GM12874 (cell line): ENCODE data around the gene RHEX.

Experiments used
- CTCF ChIP-seq: IDR thresholded peaks from 2 replicates; pipeline ENCODE4 v1.5.1; 2011; ENCODE audit warnings: low read depth, mild to moderate bottlenecking, control low read depth, low read length, moderate library complexity; ENCODE audit not compliant: insufficient read depth

RHEX gene

GRCh38 chr1:206087091-206087490, 34.1 kb downstream of the RHEX start:
- no peak for TF ChIP-seq CTCF

DNA sequence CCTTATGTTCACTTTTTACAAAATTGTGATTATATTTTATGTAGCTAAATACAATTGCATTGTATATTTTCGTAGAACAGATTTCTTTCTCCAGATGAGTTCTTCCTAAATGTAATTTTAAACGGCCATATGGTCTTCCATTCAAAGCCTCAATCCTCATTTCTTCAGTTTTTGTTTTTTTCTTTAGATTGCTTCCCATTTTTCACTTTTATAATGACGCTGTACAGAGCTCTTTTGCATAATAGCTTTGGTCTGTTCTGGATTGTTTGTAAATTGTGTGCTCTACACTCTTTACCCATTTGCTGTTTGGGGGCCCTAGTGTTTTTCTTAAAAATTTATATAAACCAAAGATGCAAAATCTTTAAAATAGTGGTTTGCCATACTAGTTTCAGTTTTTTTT, 36.4 kb downstream of the RHEX start:
- no peak for TF ChIP-seq CTCF

- no peak for TF ChIP-seq CTCF
These were observed 41.1 kb downstream of the RHEX start for GRCh38 chr1:206094024-206094423.

- TF ChIP-seq CTCF: no peak
These were observed 44.4 kb downstream of the RHEX start for GRCh38 chr1:206097381-206097780.

DNA sequence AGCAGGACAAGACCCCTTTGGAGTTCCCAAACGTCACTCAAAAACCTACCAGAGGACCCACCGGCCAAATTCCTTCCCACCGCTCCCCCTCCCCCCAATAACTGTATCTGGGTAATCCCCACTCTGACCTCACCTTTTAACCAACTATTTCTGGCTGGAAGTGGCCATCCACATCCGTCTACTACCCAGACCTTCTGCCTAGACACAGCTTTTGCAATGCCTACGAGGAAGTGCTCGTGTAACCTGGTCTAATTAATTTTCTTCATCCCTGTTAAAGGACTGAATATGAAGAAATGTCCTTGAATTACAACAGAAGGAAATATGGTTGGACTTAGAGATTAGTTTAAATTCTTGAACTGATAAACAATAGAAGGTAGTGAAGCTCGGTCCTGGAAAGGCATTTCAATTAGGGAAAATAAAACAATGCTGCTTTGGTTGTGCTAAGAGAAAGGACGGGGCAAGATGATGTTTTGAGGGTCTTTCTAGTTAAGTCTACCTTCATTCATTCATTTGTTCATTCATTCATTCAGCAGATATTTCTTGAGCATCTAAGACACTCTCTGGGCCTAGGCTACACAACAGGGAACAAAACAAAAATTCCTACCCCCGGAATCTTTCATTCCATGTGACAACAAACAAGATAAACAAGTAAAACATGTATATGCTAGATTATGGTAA, 45.4 kb downstream of the RHEX start:
- TF ChIP-seq CTCF: no peak

DNA sequence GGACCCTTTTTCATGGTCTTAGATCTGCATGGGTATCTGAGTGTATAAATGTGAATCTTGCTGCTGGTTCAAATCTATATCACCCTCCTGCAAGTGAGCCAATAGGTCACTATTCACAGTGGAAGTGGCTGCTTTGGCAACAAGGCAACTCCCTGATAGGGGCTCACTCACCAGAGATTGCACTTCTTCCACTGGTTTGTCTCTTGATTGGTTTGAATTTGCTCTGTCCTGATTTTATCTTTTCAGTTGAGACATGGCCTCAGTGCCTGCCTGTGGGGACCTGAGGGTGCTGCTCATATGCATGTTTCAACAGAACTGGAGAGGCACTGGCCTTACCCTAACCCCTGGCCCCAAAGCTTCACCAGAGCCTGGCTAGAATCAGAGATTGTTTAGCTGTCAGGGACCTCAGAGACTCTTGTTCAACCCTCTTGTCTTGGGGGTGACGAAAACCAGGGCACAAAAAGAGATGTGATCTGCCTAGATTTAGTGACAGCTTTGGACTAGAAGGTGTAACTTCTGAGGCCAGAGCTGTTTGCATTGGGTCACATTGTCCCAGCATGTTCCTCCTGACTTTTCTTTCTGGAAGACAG, 47.3 kb downstream of the RHEX start:
- TF ChIP-seq CTCF: no peak

DNA sequence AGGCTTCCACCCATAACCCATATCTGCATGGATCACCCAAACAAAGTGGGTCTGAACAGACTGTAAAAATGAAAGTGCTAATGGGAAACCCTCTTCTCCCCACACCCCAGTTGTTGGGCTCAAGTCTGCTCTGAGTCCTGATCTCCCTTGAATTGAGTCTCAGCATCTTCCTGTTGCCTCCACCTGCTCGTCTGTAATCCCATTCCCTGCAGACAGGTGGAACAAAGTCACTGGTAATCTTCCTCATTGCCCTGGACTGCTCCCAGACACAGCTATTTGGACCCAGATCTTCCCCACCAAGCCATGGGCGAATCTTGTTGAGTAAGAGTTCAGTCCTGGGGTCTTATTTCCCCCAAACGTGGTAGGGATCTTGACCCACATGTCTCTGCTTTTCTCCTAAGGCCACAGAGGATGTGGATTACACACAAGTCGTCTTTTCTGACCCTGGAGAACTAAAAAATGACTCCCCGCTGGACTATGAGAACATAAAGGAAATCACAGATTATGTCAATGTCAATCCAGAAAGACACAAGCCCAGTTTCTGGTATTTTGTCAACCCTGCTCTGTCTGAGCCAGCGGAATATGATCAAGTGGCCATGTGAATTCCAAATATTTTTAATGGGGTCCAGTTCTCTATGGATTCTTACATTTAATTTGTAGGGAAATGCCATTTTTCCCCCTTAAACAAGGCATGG, 48.5 kb downstream of the RHEX start:
- no peak for TF ChIP-seq CTCF
